Stimulated activated CD4-positive, alpha-beta T cell treated with anti-CD3 and anti-CD28 coated beads, TNF-alpha, amount 100 ng/mL, for 1 hour (primary cell): Measurements from ENCODE around the gene ODC1.
"Not testable (repeated sequence)": the region's sequence is repeated elsewhere in the genome, so short reads cannot be mapped to it uniquely, and the experiment has no call there.

Experiments
- DNase-seq, 3 donors: peaks; one replicate each; pipeline ENCODE4 v3.0.0-alpha.2; 2020; ENCODE audit warnings: low read depth in 3 of 3, low spot score in 1 of 3

The ODC1 gene

DNA sequence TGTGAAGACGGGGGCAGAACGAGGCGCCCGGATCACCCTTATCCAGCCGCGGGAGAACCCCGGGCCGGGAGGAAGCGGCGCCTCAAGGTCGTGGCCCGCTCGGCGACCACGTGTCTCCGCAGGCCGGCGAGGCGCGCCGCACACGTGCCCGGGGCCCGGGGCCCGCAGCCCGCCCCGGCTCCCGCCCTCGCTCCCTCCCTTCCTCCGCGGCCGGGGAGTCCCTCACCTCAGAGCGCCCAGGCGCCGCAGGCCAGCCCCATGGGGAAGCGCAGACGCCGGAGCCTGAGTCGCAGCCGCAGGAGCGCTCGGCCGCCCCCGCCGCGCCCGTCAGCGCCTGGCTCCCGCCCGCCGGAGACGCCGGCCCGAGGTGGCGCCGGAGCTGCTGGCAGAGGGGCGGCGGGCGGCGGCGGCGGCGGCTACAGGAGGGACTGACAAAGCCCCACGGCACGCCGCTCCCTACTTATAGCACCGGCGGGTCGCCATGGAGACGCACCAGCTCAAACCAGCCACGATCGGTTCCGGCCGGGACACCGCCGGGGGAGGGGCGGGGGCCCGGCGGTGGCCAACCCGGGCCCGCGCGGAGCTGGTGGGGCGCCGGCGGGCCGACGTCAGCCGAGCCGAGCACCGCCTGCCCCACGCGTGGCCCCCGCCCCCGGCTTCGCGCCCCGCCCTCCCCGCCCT is at the start of gene ODC1:
Gene ODC1, minus strand, starts transcription at position 433 of the 681 bp plus-strand sequence. CDS start 3,295 bp downstream, outside the sequence.
- peak; percentile 95 to 99 (median 96) for DNase-seq

DNA sequence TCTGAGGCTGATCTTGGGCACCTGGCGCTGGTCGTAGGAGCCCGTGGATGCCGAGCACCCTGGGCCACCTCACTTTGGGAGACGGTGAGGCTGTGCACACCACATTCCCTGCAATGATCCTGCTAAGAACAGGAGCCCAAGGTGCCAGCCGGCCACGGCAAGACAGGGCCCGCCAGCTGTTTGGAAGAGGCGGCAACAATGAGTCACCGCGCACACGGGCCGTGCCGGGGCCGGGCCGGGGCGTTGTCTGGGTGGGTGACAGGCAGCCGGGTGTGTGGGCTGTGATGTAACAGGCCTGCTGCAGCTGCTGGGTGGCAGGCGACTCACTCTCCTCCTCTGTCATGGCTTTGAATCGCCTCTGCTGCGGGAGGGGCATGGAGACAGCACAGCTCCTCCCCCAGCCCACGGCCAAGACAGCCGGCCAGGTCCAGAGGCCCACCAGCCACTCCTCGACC is 49.7 kb upstream of the ODC1 start:
- DNase-seq, result peak; percentile 24 to 42 (median 40)

- DNase-seq, result no peak
These were observed 47.8 kb upstream of the ODC1 start for GRCh38 chr2:10495988-10496313.

DNA sequence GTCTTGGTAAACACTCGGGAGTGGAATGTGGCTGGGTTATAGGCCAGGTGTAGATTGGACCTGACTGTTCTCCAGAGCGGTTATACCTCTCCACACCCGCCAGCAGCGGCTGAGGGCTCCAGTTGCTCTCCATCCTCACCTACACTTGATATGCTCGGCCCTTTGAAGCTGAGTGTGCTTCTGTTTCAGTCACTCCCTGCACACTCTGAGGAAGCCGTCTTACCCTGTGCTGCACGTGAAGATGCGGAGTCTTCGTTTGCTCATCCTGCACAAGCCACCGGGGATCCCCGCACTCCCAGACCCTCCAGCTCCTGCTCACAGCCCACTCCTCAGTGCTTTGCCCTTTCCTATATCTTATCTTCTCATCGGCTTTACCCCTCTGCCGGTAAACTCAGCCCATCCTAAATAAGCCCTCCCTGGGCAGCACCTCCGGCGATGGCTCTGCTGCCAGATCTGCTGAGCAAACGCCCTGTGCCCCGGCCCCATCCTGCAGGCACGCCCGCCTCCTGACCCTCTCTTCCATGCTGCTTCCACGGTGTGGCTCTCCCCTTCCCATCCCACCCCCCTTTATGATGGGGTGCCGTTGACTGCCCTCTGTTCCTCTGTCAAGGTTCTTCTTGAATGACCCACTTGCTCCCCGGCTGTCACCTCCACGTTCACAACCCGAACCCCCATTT is 47.3 kb upstream of the ODC1 start:
- DNase-seq, result no peak

DNA sequence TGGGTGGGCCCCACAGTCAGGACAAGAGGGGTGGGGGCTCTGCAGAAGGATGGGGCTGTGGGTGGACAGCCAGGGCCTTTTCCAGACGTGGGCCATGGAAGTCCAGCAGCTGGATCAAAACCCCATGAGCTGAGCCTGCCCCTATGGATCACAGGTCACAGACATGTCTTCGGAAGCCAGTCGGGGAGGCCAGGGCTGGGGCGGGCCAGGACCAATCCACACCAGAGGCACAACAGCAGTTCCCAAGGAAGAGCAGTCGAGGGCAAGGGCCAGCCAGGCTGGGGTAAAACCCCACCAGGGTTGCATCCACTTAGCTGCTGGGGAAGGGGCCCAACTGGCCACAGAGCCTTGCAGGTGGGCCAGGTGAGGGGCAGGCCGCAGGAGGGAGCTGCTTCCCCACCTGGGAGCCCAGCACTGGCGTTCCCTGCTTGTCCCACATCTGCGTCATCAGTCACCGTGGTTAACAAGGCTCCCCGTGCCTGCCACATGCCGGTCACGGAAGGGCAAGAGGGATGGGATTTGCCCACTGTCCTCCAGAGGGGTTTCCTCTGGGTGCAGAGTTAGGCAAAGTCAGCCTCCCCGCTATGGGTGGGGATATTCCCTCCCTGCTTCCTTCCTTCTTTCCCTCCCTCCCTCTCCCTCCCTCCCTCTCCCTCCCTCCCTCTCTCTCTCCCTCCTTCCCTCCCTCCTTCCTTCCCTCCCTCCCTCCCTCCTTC is 46.4 kb upstream of the ODC1 start:
- no peak for DNase-seq

- DNase-seq, result peak; percentile 57 to 67 (median 57)
These were observed 45.6 kb upstream of the ODC1 start for GRCh38 chr2:10493634-10494281.

- DNase-seq, result no peak
These were observed 45.0 kb upstream of the ODC1 start for GRCh38 chr2:10493075-10493633.

GRCh38 chr2:10490806-10491291 is 42.7 kb upstream of the ODC1 start:
- no peak for DNase-seq

- no peak for DNase-seq
These were observed 41.9 kb upstream of the ODC1 start for GRCh38 chr2:10489842-10490555.

GRCh38 chr2:10488142-10488541 is 40.0 kb upstream of the ODC1 start:
- not testable (repeated sequence) for DNase-seq

- DNase-seq, result not testable (repeated sequence)
These were observed 39.6 kb upstream of the ODC1 start for GRCh38 chr2:10487741-10488104.

GRCh38 chr2:10487081-10487740 is 39.1 kb upstream of the ODC1 start:
- DNase-seq, result no peak

DNA sequence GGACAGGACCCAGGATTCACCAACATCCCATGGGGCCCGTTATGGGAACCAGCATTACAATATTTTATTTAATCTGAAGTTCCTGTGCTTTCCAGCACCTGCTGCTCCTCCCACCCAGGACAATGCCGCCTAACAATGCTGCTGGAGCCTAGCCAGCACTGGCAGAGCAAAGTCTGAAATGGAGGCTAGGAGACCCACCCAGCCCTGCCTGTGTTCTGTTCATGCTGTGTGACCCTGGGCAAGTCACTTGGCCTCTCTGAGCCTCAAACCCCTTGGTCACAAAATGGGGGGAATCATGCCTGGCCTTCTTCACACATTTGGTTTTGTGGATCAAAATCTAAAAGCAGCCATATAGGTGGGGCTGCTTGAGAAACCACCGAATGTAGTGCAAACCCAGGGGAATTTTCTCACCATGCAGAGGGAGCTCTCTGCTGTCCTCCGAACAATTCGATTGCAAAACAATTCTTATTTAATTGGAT is 38.5 kb upstream of the ODC1 start:
- DNase-seq, result no peak

DNA sequence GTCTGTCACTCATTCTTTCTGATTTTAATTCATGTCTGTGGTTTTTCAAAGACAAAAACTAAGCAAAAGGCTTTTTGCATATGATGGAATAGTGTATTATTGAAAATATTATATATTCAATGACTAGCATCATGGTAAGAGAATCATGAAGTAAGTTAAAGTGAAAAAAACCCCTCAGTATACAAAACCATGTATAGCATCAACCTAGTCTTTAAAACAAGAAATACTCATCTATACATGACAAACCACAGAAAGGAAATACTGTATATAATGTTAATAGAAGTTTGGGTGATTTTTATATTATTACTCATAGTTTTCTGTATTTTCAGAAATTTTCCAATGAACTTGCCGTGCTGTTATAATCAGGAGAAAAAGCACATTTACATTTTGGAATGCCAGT is 38.0 kb upstream of the ODC1 start:
- DNase-seq, result no peak

GRCh38 chr2:10482913-10483312 is 34.8 kb upstream of the ODC1 start:
- DNase-seq, result no peak

- no peak for DNase-seq
These were observed 34.3 kb upstream of the ODC1 start for GRCh38 chr2:10482460-10482859.

DNA sequence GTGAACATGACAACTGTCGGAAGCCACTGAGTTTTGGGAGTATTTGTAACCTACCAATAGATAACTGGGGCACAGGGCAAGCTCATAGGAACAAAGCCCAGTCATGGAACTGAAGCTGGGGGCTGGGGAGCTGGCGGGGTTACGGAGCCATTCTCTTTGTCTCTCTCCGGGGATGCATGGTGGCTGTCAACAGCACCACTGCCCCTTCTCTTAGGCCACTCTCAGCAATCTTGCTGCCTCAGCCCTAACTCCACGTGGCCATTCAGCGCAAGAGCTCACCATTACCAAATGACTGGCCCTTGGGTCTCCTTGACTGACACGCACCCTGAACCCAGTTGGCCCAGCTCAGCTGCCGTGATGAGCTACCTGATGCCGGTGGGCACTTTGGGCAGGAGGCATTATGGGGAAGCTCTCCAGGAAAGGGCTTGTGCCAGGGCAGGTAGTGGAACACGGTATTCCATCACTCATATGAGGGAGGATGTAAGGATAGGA is 33.6 kb upstream of the ODC1 start:
- DNase-seq, result no peak

DNA sequence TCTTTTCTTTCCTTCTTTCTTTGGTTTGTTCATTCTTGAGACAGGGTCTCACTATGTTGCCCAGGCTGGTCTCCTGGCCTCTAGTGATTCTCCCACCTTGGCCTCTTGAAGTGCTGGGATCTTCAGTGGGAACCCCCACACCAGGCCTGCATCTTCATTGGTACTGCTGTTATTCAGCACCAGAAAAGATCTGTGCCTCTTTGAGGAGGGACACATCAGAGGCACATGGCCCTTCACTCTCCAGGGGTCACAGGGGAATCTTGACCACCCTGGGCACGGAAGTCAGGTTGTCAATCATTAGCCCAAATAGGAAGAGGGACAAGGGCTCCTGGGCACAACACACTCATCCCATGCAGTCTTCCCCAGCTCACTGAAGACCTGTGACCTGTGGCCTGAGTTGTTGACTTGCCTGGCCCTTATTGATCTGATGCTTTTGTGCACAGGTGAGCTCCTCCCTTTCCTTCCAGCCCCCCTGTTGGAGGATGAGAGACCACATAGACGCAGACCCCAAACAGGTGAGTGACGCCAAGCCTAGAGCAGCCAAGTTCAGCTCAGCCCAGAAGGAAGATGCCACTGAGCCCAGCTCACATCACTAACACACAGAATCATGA is 33.0 kb upstream of the ODC1 start:
- no peak for DNase-seq

DNA sequence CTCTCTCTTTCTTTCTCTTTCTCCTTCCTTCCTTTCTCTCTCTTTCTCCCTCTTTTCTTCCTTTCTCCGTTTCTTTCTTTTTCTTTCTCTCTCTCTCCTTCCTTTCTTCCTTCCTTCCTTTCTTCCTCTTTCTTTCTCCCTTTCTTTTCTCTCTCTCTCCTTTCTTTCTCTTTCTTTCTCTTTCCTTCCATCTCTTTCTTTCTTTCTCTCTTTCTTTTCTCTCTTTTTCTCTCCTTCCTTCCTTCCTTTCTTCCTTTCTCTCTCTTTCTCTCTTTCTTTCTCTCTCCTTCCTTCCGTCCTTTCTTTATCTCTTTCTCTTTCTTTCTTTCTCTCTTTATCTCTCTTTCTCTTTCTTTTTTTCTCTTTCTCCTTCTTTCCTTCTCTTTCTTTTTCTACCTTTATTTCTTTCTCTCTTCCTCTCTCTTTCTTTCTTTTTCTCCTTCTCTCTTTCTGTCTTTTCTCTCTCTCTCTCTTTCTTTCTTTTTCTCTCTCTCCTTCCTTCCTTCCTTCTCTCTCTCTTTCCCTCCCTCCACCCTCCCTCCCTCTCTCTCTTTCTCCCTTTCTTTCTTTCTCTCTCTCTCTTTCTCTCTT is 32.3 kb upstream of the ODC1 start:
- DNase-seq, result no peak
